ENCODE data around the gene MYADM.

MYADM gene

DNA sequence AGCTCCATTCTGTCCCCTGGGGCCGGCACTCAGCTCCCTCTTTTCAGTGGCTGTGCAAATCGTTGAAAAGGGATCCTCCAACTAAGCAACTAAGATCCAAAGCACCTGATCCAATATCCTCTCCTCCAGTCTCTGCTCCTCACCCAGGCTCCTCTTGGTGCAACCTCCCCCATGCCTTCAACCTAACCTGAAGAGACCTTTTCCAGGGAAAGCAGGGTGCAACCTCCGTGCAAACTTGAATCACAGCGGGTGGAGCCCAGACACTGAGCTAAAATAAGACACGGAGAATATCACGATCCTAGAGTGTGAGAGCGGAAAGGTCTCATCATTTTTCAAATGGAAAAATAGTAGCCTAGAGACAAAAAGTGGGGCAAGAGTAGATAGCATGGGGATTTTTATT, 49.7 kb downstream of the MYADM start:
- DNase-seq: no peak
